PC-9 (cell line): ENCODE results near the gene RIPOR2.

Experiments
- EZH2 ChIP-seq: fragments of 200-600 bp; sonication (generic); IDR thresholded peaks from 2 replicates; pipeline ENCODE4 v1.8.0; 2017; ENCODE audit warnings: antibody characterized with exemption, low read depth
- TF ChIP-seq, protein P1 (sequence below): fragments of 200-600 bp; sonication (generic); conservative IDR thresholded peaks from 2 replicates; pipeline ENCODE4 v1.6.1; 2017; ENCODE audit warnings: mixed run types, antibody characterized with exemption, mild to moderate bottlenecking, moderate library complexity

DNA sequence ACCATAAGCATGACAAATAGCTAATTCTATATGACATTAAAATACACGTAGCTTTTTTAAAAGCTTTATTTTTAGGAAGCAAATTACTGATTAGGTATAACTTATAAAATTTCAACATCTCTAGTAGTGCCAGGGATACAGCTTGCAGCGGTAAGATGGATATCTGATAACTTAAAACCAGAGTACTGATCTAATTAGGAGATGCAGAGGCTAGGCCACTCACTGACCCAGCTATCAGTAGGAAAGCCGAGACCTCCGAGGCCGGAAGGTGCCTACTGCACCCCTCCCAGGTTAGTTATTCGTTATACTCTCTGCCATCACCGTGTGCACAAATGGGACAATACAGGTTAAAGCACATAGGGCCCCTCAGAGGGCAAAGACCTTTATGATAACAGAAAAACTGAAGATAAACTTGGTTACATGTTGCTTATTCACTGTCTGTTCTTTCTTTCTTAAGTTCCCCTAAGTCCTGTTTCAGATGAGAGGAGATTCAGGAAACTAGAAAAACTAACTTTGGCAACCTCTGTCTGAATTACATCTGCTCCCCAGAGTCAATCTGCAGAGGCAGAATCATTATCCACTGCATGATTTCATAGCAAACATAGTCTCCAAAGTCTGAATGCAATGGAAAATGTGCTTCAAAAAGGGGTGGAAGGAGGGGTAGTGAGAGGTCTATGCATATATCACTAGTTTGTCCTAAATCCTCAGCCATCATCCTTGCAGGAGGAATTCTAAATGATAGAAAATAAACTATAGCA is 60.8 kb downstream of the RIPOR2 start:
- TF ChIP-seq, protein P1, sequence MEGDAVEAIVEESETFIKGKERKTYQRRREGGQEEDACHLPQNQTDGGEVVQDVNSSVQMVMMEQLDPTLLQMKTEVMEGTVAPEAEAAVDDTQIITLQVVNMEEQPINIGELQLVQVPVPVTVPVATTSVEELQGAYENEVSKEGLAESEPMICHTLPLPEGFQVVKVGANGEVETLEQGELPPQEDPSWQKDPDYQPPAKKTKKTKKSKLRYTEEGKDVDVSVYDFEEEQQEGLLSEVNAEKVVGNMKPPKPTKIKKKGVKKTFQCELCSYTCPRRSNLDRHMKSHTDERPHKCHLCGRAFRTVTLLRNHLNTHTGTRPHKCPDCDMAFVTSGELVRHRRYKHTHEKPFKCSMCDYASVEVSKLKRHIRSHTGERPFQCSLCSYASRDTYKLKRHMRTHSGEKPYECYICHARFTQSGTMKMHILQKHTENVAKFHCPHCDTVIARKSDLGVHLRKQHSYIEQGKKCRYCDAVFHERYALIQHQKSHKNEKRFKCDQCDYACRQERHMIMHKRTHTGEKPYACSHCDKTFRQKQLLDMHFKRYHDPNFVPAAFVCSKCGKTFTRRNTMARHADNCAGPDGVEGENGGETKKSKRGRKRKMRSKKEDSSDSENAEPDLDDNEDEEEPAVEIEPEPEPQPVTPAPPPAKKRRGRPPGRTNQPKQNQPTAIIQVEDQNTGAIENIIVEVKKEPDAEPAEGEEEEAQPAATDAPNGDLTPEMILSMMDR = no peak
- no peak for TF ChIP-seq EZH2
